Measurements from ENCODE around the gene MSH2. TPM values are rescaled to one million over a fixed set of nuclear protein-coding genes. Genes with fewer than 3 reads are reported as not detected.
A peak's percentile ranks its signal among the peaks of the same experiment; 100 is the strongest.

MSH2 gene
- 14.5 and 16.5 TPM in 2 replicates for total RNA-seq

DNA sequence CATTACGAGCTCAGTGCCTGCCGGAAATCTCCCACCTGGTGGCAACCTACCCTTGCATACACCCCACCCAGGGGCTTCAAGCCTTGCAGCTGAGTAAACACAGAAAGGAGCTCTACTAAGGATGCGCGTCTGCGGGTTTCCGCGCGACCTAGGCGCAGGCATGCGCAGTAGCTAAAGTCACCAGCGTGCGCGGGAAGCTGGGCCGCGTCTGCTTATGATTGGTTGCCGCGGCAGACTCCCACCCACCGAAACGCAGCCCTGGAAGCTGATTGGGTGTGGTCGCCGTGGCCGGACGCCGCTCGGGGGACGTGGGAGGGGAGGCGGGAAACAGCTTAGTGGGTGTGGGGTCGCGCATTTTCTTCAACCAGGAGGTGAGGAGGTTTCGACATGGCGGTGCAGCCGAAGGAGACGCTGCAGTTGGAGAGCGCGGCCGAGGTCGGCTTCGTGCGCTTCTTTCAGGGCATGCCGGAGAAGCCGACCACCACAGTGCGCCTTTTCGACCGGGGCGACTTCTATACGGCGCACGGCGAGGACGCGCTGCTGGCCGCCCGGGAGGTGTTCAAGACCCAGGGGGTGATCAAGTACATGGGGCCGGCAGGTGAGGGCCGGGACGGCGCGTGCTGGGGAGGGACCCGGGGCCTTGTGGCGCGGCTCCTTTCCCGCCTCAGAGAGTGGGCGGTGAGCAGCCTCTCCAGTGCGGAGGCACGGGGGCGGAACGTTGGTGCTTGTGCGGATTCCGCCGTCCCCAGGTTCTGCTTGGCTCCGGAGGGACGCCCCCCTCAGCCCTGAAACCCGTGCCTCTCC lies at the start of gene MSH2:
Gene MSH2, plus strand, starts transcription at position 352 of the 804 bp plus-strand sequence. Its CDS starts 36 bp downstream, at position 388.
- Histone ChIP-seq H3K27ac (ENCODE audit: low read depth, low read length) (peak within 1 kb of the TSS; percentile 55), H2AFZ (ENCODE audit: low read length) (peak within 1 kb of the TSS; percentile 94), H3K36me3 (ENCODE audit: insufficient read depth, low read length) (no peaks in the 10 kb centered on the region), H3K4me3 (ENCODE audit: insufficient read depth, low read length) (peak within 1 kb of the TSS; percentile 86), H3K9me3 (ENCODE audit: low read depth, low read length) (no peaks in the 10 kb centered on the region), H3K79me2 (ENCODE audit: insufficient read depth, low read length) (peaks cover 44% of the 10 kb centered on the region), H3K4me1 (ENCODE audit: insufficient read depth, low read length) (peaks cover 13% of the 10 kb centered on the region), H4K20me1 (ENCODE audit: insufficient read depth, low read length) (peaks cover 2% of the 10 kb centered on the region), H3K4me2 (ENCODE audit: insufficient read depth, low read length) (peak within 1 kb of the TSS; percentile 100), H3K27me3 (ENCODE audit: insufficient read depth, low read length) (no peaks in the 10 kb centered on the region)
- peak; percentile 98 for DNase-seq (ENCODE audit: insufficient read length, low spot score, missing footprints)
- TF ChIP-seq, protein P1, sequence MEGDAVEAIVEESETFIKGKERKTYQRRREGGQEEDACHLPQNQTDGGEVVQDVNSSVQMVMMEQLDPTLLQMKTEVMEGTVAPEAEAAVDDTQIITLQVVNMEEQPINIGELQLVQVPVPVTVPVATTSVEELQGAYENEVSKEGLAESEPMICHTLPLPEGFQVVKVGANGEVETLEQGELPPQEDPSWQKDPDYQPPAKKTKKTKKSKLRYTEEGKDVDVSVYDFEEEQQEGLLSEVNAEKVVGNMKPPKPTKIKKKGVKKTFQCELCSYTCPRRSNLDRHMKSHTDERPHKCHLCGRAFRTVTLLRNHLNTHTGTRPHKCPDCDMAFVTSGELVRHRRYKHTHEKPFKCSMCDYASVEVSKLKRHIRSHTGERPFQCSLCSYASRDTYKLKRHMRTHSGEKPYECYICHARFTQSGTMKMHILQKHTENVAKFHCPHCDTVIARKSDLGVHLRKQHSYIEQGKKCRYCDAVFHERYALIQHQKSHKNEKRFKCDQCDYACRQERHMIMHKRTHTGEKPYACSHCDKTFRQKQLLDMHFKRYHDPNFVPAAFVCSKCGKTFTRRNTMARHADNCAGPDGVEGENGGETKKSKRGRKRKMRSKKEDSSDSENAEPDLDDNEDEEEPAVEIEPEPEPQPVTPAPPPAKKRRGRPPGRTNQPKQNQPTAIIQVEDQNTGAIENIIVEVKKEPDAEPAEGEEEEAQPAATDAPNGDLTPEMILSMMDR (IDR thresholded peaks at IDR 0.05; ENCODE audit: extremely low read depth, low read depth, low read length) = no peak

DNA sequence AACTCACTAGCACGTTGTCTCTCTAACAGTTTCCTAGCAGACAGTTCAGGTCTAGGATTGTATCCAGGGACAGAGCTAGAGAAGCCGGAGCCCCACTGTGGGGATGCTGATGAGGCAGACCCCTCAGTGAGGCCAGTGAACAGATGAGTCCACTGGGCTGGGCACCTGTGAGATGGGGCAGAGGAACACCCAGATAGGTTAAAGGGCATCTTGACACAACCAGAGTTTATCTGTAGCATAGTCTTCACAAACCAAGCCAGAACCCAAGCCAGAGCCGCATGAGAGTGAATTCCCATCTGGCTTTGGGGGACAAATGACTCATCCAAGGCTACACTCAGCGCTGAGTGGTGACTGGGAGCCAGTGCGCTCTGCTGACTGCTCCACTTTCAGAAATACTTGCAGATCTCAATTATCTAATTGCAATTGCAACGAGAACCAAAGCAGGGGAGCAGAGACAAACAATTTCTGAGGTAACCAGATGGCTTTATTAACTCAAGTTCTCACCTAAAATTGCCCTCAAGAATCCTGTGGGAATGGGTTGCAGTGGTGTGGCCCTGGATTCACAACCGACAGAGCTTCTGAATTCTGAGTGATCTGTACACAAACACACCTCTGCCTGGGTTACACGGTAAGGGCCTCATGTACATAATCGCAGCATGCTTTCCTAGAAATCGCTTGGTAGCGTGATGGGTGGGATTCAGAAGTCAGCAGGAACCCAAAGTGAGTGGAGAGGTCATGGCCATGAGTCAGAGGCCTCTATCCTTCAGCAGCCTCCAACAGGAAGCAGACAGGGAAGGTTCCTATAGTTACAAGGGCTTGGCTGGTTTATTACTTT lies 48.7 kb upstream of the MSH2 start:
- H3K27me3 ChIP-seq (ENCODE audit: insufficient read depth, low read length) = no peaks in the 10 kb centered on the region
- no peaks in the 10 kb centered on the region for H3K36me3 ChIP-seq (ENCODE audit: insufficient read depth, low read length)
- H3K27ac ChIP-seq (ENCODE audit: low read depth, low read length) = peak overlapping the region; percentile 48
- no peak overlapping the region for H3K4me3 ChIP-seq (ENCODE audit: insufficient read depth, low read length)
- no peaks in the 10 kb centered on the region for H3K79me2 ChIP-seq (ENCODE audit: insufficient read depth, low read length)
- no peaks in the 10 kb centered on the region for H3K9me3 ChIP-seq (ENCODE audit: low read depth, low read length)
- TF ChIP-seq, protein P1 (IDR thresholded peaks at IDR 0.05; ENCODE audit: extremely low read depth, low read depth, low read length) = no peak
- no peaks in the 10 kb centered on the region for H4K20me1 ChIP-seq (ENCODE audit: insufficient read depth, low read length)
- H3K4me2 ChIP-seq (ENCODE audit: insufficient read depth, low read length) = peak overlapping the region; percentile 41
- peak; percentile 89 for DNase-seq (ENCODE audit: insufficient read length, low spot score, missing footprints)
- peaks cover 19% of the 10 kb centered on the region for H3K4me1 ChIP-seq (ENCODE audit: insufficient read depth, low read length)
- peak overlapping the region; percentile 0 for H2AFZ ChIP-seq (ENCODE audit: low read length)

DNA sequence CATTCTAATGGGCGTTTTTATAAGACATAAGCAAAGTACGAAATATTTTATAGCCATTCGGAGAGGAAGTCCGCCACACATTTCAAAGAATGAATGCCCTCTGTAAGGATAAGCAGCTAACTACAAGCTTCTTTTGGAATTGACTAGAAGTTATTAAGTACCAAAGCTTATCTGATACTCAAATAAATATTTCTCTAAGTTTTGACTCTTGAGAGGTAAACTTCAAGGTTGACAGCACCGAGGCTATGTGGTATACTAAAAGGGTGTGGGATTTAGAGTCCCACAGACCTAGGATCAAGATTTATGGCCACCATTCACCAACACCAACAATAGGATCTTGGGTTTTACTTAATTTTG lies 48.1 kb upstream of the MSH2 start:
- H3K4me2 ChIP-seq (ENCODE audit: insufficient read depth, low read length) = peak overlapping the region; percentile 41
- H3K4me3 ChIP-seq (ENCODE audit: insufficient read depth, low read length) = no peak overlapping the region
- peaks cover 19% of the 10 kb centered on the region for H3K4me1 ChIP-seq (ENCODE audit: insufficient read depth, low read length)
- H3K27me3 ChIP-seq (ENCODE audit: insufficient read depth, low read length) = no peaks in the 10 kb centered on the region
- H3K36me3 ChIP-seq (ENCODE audit: insufficient read depth, low read length) = no peaks in the 10 kb centered on the region
- peak overlapping the region; percentile 48 for H3K27ac ChIP-seq (ENCODE audit: low read depth, low read length)
- H3K9me3 ChIP-seq (ENCODE audit: low read depth, low read length) = no peaks in the 10 kb centered on the region
- no peaks in the 10 kb centered on the region for H4K20me1 ChIP-seq (ENCODE audit: insufficient read depth, low read length)
- H2AFZ ChIP-seq (ENCODE audit: low read length) = peak overlapping the region; percentile 0
- no peak for DNase-seq (ENCODE audit: insufficient read length, low spot score, missing footprints)
- TF ChIP-seq, protein P1 (IDR thresholded peaks at IDR 0.05; ENCODE audit: extremely low read depth, low read depth, low read length) = no peak
- no peaks in the 10 kb centered on the region for H3K79me2 ChIP-seq (ENCODE audit: insufficient read depth, low read length)

DNA sequence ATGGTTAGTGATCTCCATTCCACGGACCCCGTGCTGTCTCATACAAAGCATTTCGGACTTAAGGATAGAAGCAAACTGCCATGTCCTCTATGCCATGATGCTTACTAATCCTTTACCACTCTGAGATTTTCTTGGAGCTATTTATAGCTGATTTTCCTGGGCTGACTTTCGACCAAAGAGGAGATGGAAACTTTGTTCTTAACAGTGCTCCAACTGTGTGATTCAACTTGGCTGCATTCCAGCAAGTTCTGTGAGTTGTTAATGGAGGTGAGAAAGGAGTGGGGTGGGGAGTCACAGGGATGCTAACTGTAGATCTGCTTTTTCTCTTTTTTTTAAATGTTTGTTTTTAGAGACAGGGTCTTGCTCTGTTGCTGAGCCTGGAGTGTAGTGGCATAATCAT lies 45.5 kb upstream of the MSH2 start:
- no peaks in the 10 kb centered on the region for H4K20me1 ChIP-seq (ENCODE audit: insufficient read depth, low read length)
- no peaks in the 10 kb centered on the region for H3K79me2 ChIP-seq (ENCODE audit: insufficient read depth, low read length)
- H3K4me3 ChIP-seq (ENCODE audit: insufficient read depth, low read length) = no peak overlapping the region
- H3K27me3 ChIP-seq (ENCODE audit: insufficient read depth, low read length) = no peaks in the 10 kb centered on the region
- no peaks in the 10 kb centered on the region for H3K9me3 ChIP-seq (ENCODE audit: low read depth, low read length)
- H3K36me3 ChIP-seq (ENCODE audit: insufficient read depth, low read length) = no peaks in the 10 kb centered on the region
- TF ChIP-seq, protein P1 (IDR thresholded peaks at IDR 0.05; ENCODE audit: extremely low read depth, low read depth, low read length) = no peak
- peak overlapping the region; percentile 52 for H3K4me2 ChIP-seq (ENCODE audit: insufficient read depth, low read length)
- no peak overlapping the region for H3K27ac ChIP-seq (ENCODE audit: low read depth, low read length)
- H3K4me1 ChIP-seq (ENCODE audit: insufficient read depth, low read length) = peaks cover 23% of the 10 kb centered on the region
- H2AFZ ChIP-seq (ENCODE audit: low read length) = peak overlapping the region; percentile 39
- peak; percentile 85 for DNase-seq (ENCODE audit: insufficient read length, low spot score, missing footprints)

All from osteoblast (primary cell).